Measurements from ENCODE around the gene ITIH5.

ITIH5 gene

DNA sequence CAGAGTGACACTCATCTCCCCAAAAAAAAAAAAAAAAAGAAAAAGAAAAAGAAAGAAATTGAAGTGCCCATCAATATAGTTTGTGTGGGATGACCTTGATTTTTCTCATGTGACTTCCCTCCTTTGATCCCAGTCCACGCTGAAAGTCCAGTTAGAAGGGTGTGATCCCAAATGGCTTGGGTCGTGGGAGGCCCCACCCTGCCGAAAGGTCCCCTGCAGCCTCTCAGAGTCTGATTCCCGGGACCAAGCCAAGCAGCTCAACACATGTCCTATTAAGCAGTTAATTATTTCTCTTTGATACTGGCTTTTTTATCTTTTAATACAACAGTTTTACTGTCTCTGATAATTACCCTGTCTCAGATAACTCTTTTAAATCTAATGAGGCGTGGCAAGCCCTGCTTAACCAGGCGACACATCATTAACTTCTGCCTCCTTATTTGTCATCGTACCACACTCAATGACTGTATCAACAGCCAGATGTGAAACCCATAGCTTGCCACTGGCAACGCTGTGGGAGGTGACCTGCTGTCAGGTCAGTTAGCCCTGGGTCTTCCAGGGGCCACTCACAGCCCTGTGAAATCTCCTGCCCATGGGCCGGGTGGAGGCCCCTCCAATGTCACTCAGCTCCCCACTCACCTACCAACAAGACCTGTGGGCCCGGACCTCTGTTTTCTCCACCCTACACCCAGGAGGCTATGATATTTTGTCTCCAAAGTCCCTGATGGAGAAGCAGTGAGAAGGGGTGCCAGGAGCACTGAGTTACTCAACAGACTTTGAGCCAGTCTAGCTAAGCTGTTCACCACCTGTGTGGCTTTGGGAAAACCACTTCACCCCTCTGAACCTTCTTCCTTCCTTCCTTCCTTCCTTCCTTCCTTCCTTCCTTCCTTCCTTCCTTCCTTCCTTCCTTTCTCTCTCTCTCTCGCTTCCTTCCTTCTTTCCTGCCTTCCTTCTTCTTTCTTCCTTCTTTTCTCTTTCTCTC lies 146.0 kb downstream of the ITIH5 start:
- DNase-seq (ENCODE audit: low spot score) (no peak), FAIRE-seq (no peak)

DNA sequence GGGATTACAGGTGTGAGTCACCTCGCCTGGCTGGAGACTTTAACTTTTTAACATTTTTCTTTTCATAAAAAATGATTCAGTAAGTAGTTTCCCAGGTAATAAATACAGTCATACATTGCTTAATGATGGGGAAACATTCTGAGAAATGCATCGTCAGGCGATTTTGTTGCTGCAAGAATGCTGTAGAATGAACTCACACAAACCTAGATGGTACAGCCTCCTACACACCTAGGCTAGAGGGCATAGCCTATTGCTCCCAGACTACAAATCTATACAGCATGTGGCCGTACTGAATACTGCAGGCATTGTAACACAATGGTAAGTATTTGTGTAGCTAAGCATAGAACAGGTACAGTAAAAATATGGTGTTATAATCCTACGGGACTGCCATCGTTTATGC lies 147.4 kb downstream of the ITIH5 start:
- no peak for FAIRE-seq
- DNase-seq (ENCODE audit: low spot score): no peak

DNA sequence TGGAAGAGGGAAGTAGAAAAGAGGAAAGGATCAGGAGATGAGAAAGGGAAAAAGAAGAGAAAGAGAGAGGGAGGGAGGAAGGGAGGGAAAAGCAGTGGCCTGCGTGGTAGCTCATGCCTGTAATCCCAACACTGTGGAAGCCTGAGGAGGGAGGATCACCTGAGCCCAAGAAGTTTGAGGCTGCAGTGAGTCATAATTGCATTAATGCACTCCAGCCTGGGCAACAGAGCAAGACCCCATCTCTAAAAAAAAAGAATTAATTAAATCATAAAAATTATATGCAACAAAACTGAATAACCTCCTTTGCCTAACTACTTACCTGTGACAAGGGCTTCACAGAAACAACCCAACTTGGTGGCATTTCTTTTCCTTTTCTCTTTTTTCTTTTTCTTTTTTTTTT lies 148.1 kb downstream of the ITIH5 start:
- DNase-seq (ENCODE audit: low spot score): no peak

DNA sequence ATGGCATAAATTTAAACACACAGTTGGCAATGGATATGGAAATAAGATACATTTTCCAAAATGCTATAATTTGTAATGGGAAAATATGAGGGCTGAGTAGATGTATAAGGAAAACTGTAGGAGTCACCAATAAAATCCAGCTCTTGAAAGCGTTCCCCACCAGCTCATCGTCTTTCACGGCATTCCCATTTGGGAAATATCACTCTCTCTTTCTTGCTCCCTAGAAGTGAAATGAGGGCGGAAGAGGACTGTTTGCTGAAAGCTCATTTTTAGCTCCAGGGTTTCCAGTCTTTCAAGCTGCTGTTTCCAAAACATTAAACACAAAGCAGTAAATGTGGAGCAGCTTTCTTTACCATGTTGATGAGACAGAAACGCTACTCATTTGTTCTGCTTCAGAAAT lies 151.3 kb downstream of the ITIH5 start:
- no peak for DNase-seq (ENCODE audit: low spot score)
- no peak for FAIRE-seq

More for the DNA sequence above, 148.1 kb downstream of the ITIH5 start:
- FAIRE-seq: no peak

DNA sequence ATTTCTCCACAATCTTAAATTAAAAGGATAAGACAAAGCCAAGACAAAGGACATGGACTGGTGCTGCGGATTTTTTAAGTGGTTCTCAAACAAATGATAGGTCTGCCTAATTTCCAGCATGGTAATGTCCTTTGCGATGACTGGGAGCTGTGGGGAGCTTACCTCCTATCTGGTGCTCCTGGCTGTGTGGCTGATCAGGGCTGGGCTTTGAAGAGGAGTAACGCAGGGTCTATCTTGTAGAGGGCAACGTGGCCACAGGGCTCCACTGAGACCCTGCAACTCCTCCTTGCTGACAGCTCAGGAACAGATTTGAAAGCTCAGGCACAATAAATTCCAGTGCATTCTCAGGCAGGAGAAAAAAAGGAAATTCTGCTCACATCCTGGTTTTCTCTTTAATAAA lies 152.8 kb downstream of the ITIH5 start:
- DNase-seq (ENCODE audit: low spot score) (no peak), FAIRE-seq (no peak)

DNA sequence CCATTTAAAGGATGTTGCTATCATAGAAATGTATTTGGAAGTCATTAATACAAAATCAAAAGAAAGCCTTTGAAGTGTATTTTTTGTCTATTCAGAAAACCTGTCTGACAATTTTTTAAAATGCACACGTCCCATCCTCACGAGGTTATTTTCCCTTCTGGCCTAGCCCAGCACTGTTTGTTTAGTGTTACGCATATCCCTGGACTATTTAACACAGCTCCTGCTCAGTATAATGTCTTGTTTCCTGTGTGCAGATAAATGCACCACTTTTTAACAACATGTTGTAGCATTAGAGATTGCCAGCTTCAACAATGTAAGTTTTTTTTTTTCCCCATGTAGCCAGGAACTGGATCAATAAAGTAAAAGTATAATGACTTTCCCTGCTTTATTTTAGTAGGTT lies 153.3 kb downstream of the ITIH5 start:
- no peak for FAIRE-seq

DNA sequence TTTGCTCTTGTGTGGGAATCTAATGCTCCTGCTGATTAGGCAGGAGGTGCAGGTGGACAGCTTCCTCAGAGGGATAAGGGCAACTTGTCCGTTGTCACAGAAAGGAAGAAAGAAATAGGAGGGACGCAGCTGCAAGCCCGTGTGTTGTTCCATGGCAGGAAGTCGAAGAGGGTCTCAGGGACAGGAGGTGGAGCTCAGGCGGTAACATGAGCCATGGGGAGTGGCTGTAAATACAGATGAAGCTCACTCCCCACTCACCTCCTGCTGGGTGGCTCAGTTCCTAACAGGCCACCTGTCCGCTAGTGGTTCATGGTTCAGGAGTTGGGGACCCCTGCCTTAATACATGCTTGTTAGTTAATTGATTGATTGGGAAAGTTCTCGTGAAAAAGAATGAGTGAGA lies 154.3 kb downstream of the ITIH5 start:
- DNase-seq (ENCODE audit: low spot score) (no peak), FAIRE-seq (no peak)

More for the DNA sequence above, 153.3 kb downstream of the ITIH5 start:
- DNase-seq (ENCODE audit: low spot score): no peak

DNA sequence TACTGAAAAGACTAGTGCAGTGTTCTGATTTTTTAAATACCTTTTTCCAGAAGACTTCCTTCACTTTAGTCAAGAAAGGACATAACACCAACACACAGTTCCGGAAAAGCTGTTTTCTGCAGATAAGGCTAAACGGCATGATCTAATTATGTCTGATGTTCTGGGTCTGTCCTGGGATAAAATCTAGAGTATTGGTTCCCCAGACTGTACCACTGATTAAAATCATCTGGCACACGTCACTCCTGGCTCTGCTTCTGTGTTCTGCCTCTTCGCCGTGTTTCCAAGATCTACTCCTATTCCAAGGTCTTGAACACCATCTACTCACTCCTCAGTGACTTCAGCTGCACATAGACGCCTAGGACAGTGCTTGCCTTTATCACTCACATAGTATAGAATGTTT lies 155.2 kb downstream of the ITIH5 start:
- FAIRE-seq: no peak

More for the DNA sequence above, 155.2 kb downstream of the ITIH5 start:
- no peak for DNase-seq (ENCODE audit: low spot score)

Measured in urothelium cell line (cell line).